Testis (tissue), 2 donors: Measurements from ENCODE around the gene POC1B.

ENCODE experiments used
- CTCF ChIP-seq, 3 experiments: fragments of 450-650 bp in 2 of 3; fragments of 200-600 bp in 1 of 3; sonication (generic) in 1 of 3; IDR thresholded peaks; one replicate each; pipeline ENCODE4 v1.5.1; 2016 to 2019; ENCODE audit warnings: antibody characterized with exemption in 3 of 3, mild to moderate bottlenecking in 2 of 3, moderate library complexity in 1 of 3
- POLR2A ChIP-seq: fragments of 450-650 bp; IDR thresholded peaks from one replicate; pipeline ENCODE4 v1.6.1; 2017; ENCODE audit warnings: antibody characterized with exemption, mild to moderate bottlenecking, moderate library complexity

- TF ChIP-seq CTCF (IDR thresholded peaks at IDR 0.05) (no peak), POLR2A (no peak)
Measured at GRCh38 chr12:89513544-89513943, 12.3 kb downstream of the POC1B start.
